IPS-NIHi7 (cell line): ENCODE results near the gene AMBRA1.
A peak's percentile ranks its signal among the peaks of the same experiment; 100 is the strongest.
"Not testable (repeated sequence)": the region's sequence is repeated elsewhere in the genome, so short reads cannot be mapped to it uniquely, and the experiment has no call there.

Experiments
- DNase-seq: peaks from one replicate; pipeline ENCODE4 v3.0.0; 2012; ENCODE audit warnings: mixed read lengths; ENCODE audit errors: extremely low spot score

The AMBRA1 gene

GRCh38 chr11:46534711-46535110 lies 59.1 kb downstream of the AMBRA1 start:
- no peak for DNase-seq

- DNase-seq: no peak
These were observed 60.3 kb downstream of the AMBRA1 start for GRCh38 chr11:46533396-46534100.

DNA sequence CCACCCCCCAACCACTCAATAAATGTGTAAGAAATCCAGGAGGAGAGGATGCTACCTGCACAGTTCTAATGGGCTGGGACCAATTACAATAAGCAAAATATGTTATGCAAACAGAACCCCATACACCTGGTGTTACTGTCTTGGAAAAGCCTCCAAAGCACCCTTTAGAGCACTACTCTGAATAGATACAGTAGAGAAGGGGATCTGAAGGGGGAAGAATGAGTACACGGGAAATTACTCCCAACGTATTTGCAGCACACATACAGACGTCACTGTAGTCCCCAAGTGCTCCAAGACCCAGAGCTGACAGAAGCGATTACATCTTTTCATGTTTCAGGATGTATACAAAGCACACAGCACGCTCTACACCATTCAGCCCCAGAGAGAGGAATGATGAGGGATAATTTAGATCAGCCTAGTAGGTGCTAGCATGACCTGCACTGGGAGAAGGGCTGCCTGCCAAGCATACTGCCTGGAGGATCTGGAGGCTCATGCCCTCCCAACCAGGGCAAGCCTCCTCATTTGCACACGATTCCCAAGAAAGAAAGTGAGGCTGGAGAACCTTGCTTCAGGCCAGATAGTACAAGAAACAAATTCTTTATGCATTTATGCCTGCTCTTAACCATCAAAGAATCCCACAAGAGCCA lies 63.8 kb downstream of the AMBRA1 start:
- DNase-seq: no peak

GRCh38 chr11:46529095-46529905 lies 64.5 kb downstream of the AMBRA1 start:
- peak; percentile 94 for DNase-seq

DNA sequence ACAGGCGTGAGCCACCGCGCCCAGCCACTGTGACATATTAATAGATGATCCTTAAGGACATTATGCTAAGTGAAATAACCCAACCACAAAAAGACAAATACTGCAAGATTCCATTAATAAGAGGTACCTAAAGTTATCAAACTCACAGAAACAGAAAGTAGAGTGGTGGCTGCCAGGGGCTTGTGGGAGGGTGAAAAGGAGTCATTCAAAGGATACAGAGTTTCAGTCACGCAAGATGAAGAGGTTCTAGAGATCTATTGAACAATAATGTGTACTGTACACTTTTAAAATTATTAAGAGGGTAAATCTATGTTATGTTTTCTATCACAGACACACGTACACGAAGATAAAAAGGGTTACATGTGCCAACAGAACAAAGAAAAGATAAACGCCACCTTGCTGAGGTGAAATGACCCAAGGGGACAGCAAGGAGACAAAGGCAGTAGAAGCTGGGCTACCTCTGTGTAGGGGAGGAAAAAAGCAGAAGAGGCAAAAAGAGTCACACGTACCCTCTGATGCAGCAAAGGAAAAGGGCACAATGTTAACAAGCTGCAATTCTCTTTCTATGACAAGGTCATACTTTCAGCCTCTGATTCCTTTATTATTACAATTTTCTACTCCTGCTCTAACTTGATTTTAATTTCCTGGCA lies 65.3 kb downstream of the AMBRA1 start:
- no peak for DNase-seq

- no peak for DNase-seq
These were observed 66.2 kb downstream of the AMBRA1 start for GRCh38 chr11:46527591-46528130.

DNA sequence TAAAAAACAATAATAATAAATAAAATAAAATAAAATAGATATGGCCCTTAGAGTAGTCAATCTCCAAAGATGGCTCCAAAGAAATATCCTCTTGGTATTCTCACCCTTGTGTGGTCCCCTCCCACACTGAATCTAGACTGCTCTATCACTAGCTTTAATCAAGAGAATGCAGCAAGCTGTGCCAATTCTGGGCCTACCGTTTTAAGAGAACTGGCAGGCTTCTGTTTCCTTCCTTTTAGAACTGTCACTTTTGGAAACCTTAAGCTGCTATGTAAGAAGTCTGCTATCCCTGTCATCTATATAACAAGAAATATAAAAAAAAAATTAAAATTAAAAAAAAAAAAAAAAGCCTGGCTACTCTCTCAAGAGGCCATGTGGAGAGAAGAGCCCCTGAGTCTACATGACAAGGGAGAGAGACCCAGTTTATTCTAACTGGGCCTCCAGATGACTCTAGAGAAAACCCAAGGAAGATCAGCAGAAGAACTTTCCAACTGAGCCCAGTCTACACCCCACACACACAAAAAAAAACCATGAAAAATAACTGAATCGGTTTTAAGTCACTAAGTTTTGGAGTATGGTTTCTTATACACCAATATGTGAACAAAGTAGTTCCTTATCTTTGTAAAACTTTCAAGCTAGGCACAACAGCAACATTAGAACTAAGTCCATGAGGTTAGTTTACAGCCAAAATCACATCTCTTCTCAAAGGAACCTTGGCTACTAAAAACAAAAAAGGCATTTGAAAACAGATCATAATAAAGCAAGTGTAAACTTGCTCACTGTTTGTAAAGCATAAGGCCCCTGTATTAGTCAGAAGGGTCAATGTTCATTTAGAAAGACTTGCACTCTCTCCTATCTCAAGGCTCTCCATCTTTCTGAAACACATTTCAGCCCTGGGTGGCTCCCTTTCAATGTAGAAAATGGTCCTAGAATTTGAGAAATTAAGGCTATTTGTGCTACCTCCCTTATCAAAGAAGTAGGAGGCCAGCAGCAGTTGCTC lies 67.3 kb downstream of the AMBRA1 start:
- DNase-seq: no peak

DNA sequence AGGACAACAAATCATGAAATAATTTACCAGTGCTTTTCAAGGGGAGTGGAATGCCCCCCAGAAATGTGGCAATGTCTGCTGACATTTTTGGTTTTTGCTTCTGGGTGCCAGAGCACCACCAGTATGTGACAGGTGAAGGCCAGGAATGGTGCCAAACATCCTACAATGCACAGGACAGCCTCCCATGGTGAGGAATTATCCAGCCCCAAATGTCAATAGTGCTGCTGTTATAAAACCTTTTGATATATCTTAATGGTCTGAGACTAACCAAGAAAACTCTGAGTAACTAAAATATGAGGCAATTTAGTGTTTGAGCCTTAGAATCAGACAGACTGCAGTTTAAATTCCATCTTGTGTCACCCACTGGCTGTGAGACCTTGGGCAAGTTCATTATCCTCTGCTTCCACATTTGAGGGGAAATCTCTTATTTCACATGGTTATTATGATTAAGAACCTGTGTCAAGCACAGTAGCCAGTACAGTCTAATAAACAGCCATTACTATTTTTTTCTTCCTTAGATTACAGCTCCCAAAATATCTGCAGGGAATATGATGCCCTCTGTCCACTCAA lies 69.5 kb downstream of the AMBRA1 start:
- DNase-seq: no peak

GRCh38 chr11:46523290-46523689 lies 70.5 kb downstream of the AMBRA1 start:
- no peak for DNase-seq

DNA sequence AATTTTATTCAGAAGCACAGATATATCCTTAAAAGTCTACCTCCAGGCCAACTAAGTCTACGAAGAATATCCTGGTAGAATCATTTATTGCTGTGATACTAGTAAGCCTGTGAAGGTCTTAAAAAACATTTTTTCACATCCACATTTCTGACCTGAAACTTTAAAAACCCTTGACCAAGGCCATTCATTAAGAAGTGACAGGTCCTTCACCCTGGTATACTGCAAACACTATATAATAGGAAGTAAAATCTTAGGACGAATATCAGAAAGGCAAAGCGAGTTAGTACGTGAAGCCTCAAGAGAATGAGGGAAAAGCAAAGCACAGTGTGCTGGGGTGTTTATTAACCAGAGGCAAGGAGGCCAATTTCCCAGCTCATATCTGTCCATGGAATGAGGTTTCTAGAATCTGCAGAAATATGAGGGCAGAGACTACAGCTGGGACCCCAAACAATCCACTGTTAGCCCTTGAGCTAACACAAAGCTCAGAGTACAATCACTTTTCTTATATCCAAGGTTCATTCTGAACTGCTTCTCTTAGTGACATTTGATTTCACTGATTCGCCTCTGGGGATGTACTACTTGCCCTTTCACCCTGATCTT lies 71.0 kb downstream of the AMBRA1 start:
- no peak for DNase-seq

GRCh38 chr11:46521961-46522681 lies 71.7 kb downstream of the AMBRA1 start:
- no peak for DNase-seq

GRCh38 chr11:46520971-46521745 lies 72.7 kb downstream of the AMBRA1 start:
- DNase-seq: no peak

- no peak for DNase-seq
These were observed 74.5 kb downstream of the AMBRA1 start for GRCh38 chr11:46519351-46519750.

DNA sequence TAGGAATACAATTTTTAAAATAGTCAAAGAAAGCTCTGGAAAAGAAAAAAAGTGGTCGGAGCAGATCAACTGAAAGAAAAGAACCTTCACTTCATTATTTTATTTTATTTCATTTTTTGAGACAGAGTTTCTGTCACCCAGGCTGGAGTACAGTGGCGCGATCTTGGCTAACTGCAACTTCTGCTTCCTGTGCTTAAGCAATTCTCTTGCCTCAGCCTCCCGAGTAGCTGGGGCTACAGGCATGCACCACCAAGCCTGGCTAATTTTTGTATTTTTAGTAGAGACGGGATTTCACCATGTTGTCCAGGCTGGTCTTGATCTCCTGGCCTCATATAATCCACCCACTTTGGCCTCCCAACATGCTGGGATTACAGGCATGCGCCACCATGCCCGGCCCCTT lies 74.9 kb downstream of the AMBRA1 start:
- DNase-seq: not testable (repeated sequence)

- no peak for DNase-seq
These were observed 79.5 kb downstream of the AMBRA1 start for GRCh38 chr11:46514370-46514769.

DNA sequence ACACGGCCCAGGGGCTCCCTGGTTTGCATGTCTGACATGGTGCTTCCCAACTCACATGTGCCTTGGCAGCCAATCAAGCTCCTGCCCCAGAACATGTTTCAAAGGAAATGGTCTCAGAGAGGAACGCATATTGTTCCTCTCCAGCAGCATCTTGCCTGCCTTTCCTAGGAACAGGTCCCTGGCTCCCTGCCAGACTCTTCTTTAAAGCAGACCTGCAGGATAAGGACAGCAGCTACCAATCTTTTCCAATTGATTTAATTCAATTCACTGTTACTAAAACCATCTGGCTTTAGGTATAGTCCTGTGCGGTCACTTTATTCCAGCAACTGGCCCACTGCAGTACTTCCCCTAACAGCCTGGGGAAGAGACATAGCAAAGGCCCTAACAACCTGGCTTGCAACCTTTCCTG lies 79.9 kb downstream of the AMBRA1 start:
- DNase-seq: no peak

GRCh38 chr11:46512261-46512881 lies 81.5 kb downstream of the AMBRA1 start:
- DNase-seq: no peak

DNA sequence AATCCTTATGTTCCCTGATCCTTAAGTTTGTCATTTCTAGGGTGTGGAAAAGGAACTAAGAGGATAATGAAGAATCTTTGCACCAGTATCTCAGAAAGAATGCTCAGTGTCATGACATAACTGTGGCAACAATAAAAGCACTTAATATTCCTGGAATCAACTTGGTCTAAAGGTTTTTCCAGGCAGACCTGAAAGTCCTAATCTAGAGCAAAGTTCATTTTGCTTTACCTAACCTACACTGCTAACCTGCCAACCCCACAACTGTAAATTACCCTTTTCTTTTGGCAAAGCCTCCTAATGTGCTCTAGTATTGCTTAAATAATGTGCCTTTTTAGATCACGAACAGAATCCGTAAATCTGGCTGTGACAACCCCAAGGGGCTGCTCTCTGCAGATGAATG lies 82.5 kb downstream of the AMBRA1 start:
- DNase-seq: no peak
